C4-2B (cell line): ENCODE results near the gene CAMK1D.

Source experiments
- H3K27ac ChIP-seq: fragments of 450-650 bp; 2 replicates; pipeline ENCODE4 v1.5.1; 2017
- CTCF ChIP-seq: fragments of 450-650 bp; conservative IDR thresholded peaks from 2 replicates; pipeline ENCODE4 v1.5.1; 2017; ENCODE audit warnings: mild to moderate bottlenecking
- ZFX ChIP-seq: fragments of 450-650 bp; IDR thresholded peaks from 2 replicates; pipeline ENCODE4 v1.6.1; 2017

CAMK1D gene

GRCh38 chr10:12377658-12378290, 28.4 kb downstream of the CAMK1D start:
- no peak for TF ChIP-seq ZFX
- no peak for TF ChIP-seq CTCF
- H3K27ac ChIP-seq: no peak overlapping the region

GRCh38 chr10:12380999-12381398, 31.7 kb downstream of the CAMK1D start:
- no peak for TF ChIP-seq CTCF
- TF ChIP-seq ZFX: no peak
- H3K27ac ChIP-seq: no peak overlapping the region

- H3K27ac ChIP-seq: no peak overlapping the region
- no peak for TF ChIP-seq ZFX
- no peak for TF ChIP-seq CTCF
Observed at GRCh38 chr10:12381536-12382156, 32.3 kb downstream of the CAMK1D start.

- TF ChIP-seq ZFX (no peak), CTCF (no peak)
- H3K27ac ChIP-seq: no peak overlapping the region
Observed at GRCh38 chr10:12382157-12382548, 32.8 kb downstream of the CAMK1D start.

- TF ChIP-seq CTCF: no peak
- TF ChIP-seq ZFX: no peak
- H3K27ac ChIP-seq: no peak overlapping the region
Observed at GRCh38 chr10:12382956-12383531, 33.7 kb downstream of the CAMK1D start.

GRCh38 chr10:12384906-12385305, 35.6 kb downstream of the CAMK1D start:
- no peak overlapping the region for H3K27ac ChIP-seq
- TF ChIP-seq CTCF: no peak
- TF ChIP-seq ZFX: no peak

- no peak for TF ChIP-seq CTCF
- no peak for TF ChIP-seq ZFX
Observed at GRCh38 chr10:12387561-12388210, 38.3 kb downstream of the CAMK1D start.

More at GRCh38 chr10:12387561-12388210, 38.3 kb downstream of the CAMK1D start:
- H3K27ac ChIP-seq: no peak overlapping the region
